Measurements from ENCODE around the gene APOL1.

DNA sequence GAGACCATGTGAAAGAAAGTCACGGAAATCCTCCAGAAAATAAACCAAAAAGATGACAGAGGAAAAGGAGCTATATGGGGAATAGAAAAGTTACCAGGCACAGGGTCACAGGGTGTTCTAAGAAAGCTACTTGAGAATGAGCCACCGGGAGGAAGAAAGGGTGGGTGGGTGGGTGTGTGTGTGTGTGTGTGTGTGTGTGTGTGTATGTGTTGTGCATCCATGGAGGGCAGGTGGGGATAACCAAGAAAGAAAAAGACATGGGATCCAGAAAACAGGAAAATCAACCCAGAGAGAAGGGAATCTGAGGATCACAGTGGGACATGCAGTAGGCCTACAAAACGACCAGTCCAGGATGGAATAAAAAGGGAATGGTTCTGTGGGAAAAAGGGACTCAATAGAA, 17.3 kb upstream of the APOL1 start:
- TF ChIP-seq, protein P1, sequence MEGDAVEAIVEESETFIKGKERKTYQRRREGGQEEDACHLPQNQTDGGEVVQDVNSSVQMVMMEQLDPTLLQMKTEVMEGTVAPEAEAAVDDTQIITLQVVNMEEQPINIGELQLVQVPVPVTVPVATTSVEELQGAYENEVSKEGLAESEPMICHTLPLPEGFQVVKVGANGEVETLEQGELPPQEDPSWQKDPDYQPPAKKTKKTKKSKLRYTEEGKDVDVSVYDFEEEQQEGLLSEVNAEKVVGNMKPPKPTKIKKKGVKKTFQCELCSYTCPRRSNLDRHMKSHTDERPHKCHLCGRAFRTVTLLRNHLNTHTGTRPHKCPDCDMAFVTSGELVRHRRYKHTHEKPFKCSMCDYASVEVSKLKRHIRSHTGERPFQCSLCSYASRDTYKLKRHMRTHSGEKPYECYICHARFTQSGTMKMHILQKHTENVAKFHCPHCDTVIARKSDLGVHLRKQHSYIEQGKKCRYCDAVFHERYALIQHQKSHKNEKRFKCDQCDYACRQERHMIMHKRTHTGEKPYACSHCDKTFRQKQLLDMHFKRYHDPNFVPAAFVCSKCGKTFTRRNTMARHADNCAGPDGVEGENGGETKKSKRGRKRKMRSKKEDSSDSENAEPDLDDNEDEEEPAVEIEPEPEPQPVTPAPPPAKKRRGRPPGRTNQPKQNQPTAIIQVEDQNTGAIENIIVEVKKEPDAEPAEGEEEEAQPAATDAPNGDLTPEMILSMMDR (conservative IDR thresholded peaks at IDR 0.05; ENCODE audit: low read depth, low read length): no peak
- TF ChIP-seq CHD1 (IDR thresholded peaks at IDR 0.05; ENCODE audit: low read depth, low read length): no peak
- TF ChIP-seq MAZ (IDR thresholded peaks at IDR 0.05; ENCODE audit: borderline replicate concordance, low read depth, low read length): no peak
- TF ChIP-seq RAD21 (IDR thresholded peaks at IDR 0.05; ENCODE audit: low read length): no peak
- no peak for TF ChIP-seq RFX5 (IDR thresholded peaks at IDR 0.05; ENCODE audit: low read depth, low read length)
- TF ChIP-seq BHLHE40 (IDR thresholded peaks at IDR 0.05; ENCODE audit: low read depth, low read length): no peak
- no peak for TF ChIP-seq POLR2A (IDR thresholded peaks at IDR 0.05; ENCODE audit: low read depth, low read length)
- TF ChIP-seq, protein P2, sequence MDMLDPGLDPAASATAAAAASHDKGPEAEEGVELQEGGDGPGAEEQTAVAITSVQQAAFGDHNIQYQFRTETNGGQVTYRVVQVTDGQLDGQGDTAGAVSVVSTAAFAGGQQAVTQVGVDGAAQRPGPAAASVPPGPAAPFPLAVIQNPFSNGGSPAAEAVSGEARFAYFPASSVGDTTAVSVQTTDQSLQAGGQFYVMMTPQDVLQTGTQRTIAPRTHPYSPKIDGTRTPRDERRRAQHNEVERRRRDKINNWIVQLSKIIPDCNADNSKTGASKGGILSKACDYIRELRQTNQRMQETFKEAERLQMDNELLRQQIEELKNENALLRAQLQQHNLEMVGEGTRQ (IDR thresholded peaks at IDR 0.05; ENCODE audit: low read depth, low read length): no peak
- TF ChIP-seq, protein P3, sequence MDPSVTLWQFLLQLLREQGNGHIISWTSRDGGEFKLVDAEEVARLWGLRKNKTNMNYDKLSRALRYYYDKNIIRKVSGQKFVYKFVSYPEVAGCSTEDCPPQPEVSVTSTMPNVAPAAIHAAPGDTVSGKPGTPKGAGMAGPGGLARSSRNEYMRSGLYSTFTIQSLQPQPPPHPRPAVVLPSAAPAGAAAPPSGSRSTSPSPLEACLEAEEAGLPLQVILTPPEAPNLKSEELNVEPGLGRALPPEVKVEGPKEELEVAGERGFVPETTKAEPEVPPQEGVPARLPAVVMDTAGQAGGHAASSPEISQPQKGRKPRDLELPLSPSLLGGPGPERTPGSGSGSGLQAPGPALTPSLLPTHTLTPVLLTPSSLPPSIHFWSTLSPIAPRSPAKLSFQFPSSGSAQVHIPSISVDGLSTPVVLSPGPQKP (IDR thresholded peaks at IDR 0.05; ENCODE audit: borderline replicate concordance, low read depth, low read length): no peak
- TF ChIP-seq CEBPB (IDR thresholded peaks at IDR 0.05; ENCODE audit: low read depth, low read length): no peak
- no peak for TF ChIP-seq SMC3 (IDR thresholded peaks at IDR 0.05; ENCODE audit: low read depth, low read length)
- TF ChIP-seq FOS (IDR thresholded peaks at IDR 0.05; ENCODE audit: low read depth, low read length): no peak

Data from IMR-90 (cell line).